GM18508 (cell line): ENCODE data around the gene HSPA12A.

Source experiments
- ATAC-seq: cut with Tn5 transposase; IDR thresholded peaks from one replicate; pipeline ENCODE4 v1.9.1; 2021; ENCODE audit warnings: moderate number of reproducible peaks; ENCODE audit not compliant: insufficient read depth, unreplicated experiment

The HSPA12A gene

GRCh38 chr10:116744885-116745284 lies 2.5 kb upstream of the HSPA12A start:
- ATAC-seq: no peak

GRCh38 chr10:116744163-116744753 lies 1.9 kb upstream of the HSPA12A start:
- no peak for ATAC-seq

- no peak for ATAC-seq
Observed at GRCh38 chr10:116743266-116744064, 1.1 kb upstream of the HSPA12A start.

- ATAC-seq: no peak
Observed at GRCh38 chr10:116741391-116742351, 695 bp downstream of the HSPA12A start.

GRCh38 chr10:116740971-116741370 lies 1.4 kb downstream of the HSPA12A start:
- ATAC-seq: no peak

- ATAC-seq: no peak
Observed at GRCh38 chr10:116738339-116738738, 4.0 kb downstream of the HSPA12A start.

GRCh38 chr10:116737627-116738327 lies 4.6 kb downstream of the HSPA12A start:
- no peak for ATAC-seq

GRCh38 chr10:116733566-116733965 lies 8.8 kb downstream of the HSPA12A start:
- ATAC-seq: no peak

- ATAC-seq: no peak
Observed at GRCh38 chr10:116732573-116732972, 9.8 kb downstream of the HSPA12A start.

- no peak for ATAC-seq
Observed at GRCh38 chr10:116730464-116731260, 11.7 kb downstream of the HSPA12A start.

- ATAC-seq: no peak
Observed at GRCh38 chr10:116729243-116729642, 13.1 kb downstream of the HSPA12A start.

GRCh38 chr10:116728526-116729096 lies 13.8 kb downstream of the HSPA12A start:
- ATAC-seq: no peak

- ATAC-seq: no peak
Observed at GRCh38 chr10:116723428-116724281, 18.7 kb downstream of the HSPA12A start.

GRCh38 chr10:116722736-116723427 lies 19.5 kb downstream of the HSPA12A start:
- ATAC-seq: no peak

- no peak for ATAC-seq
Observed at GRCh38 chr10:116721547-116722392, 20.6 kb downstream of the HSPA12A start.

GRCh38 chr10:116720668-116721546 lies 21.5 kb downstream of the HSPA12A start:
- no peak for ATAC-seq
